HG03469 (cell line): ENCODE results near the gene RAB5IF.
A peak's percentile ranks its signal among the peaks of the same experiment; 100 is the strongest.
"Not testable (repeated sequence)": the region's sequence is repeated elsewhere in the genome, so short reads cannot be mapped to it uniquely, and the experiment has no call there.

ENCODE experiments used
- ATAC-seq: cut with Tn5 transposase; IDR thresholded peaks from one replicate; pipeline ENCODE4 v1.9.1; 2021; ENCODE audit warnings: mild to moderate bottlenecking, moderate library complexity, moderate number of reproducible peaks; ENCODE audit not compliant: unreplicated experiment

Gene RAB5IF, protein sequence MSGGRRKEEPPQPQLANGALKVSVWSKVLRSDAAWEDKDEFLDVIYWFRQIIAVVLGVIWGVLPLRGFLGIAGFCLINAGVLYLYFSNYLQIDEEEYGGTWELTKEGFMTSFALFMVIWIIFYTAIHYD

DNA sequence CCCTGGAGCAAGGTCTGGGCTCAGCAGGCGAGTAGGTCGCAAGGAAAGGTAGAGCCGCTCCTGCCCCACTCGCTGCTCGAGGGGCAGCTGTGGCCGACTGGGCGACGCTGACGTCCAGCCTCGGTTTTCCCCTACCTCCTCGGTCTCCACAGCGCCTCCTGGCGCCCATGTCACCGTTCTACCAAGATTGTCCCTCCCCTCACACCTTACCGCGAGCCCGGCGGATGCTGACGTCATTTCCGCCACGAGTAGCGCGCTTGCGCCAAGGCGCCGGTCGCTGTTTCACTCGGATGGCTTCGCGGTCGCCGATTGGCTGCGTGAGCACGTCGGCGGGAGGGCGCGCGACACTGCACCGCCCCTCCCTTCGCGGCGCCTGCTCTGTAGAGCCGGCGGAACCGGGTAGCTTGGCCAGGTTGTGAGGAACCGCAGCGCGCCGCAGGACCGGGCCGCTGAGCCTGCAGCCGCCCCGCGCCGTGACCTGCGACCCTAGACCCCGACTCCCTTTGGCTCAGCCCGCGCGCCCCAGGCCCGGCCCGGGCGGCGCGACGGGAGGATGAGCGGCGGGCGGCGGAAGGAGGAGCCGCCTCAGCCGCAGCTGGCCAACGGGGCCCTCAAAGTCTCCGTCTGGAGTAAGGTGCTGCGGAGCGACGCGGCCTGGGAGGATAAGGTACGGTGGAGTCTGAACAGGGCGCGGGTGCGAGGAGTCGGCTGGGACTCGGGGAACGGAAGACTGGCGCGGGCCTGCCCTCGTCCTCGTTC, at the start of gene RAB5IF:
Gene RAB5IF (plus strand): TSS at position 381 of the 759 bp plus-strand sequence. CDS start 173 bp downstream, at position 554.
- ATAC-seq, result peak; percentile 66

DNA sequence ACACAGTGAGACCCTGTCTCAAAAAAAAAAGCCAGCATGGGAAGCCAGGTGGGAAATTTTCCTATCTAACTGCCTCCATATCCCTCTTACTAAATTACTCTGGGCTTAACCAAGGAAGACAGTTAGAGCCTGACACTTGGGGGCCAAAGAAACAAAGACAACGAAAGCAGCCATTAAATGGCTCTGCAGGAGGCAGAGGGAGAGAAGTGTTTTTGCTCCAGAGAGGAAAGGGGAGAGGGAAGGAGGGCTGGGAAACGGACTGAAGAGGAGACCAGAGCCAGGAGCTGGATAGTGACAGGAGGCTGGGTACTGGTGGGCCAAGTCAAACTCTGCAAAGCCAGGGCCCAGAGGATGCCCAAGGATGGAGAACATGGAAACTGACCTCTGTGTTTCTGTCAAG, 42.9 kb upstream of the RAB5IF start:
- no peak for ATAC-seq

DNA sequence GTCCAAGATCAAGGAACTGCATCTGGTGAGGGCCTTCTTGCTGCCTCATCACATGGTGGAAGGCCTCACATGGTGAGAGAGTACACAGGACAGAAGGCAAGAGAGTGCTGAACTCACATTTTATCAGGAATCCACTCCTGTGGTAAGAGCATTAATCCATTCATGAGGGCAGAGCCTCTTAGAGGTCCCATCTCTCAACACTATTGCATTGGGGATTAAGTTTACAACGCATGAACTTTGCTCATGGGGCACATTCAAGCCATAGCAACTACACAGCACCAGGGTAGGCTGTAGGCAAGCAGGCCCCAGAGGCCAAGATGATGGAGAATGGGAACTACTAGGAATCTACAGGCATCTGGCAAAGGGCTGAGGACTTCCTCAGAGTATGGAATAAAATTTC, 42.2 kb upstream of the RAB5IF start:
- no peak for ATAC-seq

DNA sequence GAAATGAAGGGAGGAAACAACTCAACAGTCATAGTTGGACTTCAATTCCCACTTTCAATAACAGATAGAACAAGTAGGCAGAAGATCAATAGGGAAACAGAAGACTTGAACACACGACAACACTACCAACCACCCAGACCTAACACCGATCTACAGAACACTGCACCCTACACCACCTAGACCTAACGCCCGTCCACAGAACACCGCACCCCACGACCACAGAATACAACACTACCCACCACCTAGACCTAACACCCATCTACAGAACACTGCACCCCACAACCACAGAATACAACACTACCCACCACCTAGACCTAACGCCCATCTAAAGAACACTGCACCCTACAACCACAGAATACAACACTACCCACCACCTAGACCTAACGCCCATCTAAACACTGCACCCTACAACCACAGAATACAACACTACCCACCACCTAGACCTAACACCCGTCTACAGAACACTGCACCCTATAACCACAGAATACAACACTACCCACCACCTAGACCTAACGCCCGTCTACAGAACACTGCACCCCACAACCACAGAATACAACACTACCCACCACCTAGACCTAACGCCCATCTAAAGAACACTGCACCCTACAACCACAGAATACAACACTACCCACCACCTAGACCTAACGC, 41.4 kb upstream of the RAB5IF start:
- ATAC-seq, result not testable (repeated sequence)

DNA sequence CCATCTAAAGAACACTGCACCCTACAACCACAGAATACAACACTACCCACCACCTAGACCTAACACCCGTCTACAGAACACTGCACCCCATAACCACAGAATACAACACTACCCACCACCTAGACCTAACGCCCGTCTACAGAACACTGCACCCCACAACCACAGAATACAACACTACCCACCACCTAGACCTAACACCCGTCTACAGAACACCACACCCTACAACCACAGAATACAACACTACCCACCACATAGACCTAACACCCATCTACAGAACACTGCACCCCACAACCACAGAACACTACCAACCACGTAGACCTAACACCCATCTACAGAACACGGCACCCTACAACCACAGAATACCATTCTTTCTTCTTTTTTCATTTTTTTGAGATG, 40.9 kb upstream of the RAB5IF start:
- not testable (repeated sequence) for ATAC-seq

DNA sequence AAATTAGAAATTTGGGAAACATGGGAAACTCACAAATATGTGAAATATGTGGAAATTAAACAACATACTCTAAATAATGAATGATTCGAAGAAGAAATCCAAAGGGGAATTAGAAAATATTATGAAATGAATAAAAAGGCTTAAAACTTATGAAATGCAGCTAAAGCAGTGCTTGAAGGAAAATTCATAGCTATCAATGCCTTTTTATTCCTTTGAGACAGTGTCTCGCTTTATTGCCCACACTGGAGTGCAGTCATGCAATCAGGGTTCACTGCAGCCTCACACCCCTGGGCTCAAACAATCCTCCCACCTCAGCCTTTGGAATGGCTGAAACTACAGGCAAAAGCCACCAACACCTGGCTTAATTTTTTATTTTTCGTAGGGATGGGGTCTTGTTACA, 40.1 kb upstream of the RAB5IF start:
- no peak for ATAC-seq

DNA sequence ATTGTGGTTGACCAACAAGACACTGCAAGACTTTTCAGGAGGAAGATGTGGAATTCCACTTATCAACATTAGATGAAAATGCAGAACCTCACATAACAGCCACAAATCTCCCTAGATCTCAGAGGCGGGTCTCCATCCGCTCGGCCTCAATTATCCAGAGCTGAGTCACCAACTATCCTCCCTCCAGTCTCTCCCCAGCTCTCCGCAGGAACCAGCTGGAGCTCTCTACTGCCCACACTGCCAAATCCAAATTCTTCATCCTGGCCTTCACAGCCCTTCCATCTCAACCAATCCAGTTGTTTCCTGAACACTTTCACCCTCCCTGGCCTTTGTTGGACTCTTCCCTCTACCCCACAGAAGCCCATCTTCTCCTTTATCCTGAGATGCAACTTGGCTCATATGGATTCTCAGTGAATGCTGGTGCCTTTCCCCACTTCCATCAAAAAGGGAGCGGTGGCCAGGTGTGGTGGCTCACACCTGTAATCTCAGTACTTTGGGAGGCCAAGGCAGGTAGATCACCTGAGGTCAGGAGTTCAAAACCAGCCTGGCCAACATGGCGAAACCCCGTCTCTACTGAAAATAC, 35.6 kb upstream of the RAB5IF start:
- no peak for ATAC-seq

DNA sequence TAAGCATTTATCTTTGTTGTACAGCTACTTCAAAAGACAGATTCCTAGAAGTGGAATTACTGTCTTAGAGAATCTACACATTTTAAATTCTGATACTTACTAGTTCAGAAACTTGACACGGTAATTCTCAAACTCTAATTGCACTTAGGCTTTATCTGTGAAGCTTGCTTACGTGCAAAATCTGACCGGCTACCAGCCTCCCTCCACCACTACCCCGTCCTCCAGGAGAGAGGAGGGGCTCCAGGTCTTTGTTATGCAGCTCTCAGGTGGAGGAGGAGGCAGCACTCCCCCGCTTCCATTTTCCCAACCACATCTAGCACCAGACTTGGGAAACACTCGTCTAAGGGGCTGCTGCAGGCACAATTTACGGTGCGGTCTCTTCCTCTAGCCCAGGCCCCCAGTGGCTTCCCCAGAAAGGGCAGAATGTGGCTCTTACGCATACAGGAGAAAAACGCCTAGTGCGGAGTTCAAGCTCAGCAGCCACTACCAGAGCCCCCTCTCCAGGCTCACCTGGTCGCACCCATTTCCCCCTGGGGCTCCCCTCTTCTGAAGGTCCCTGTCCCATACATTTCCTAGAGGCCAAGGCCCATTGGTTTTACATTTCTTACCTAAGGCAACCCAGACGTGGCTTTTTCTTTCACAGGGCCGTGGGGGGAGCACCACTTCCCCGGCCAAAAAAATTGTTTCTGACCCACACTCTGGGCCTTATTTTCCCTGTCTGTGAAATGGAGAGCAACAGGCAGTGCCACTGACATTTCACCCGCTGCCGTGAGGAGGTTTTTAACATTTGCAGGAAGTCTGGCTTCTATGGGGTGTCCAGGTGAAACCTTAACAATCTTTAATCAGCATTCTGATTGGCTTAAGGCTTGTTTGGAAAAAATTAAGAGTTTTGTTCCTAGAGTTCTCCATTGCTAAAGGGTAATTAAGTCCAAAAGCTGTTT, 33.7 kb upstream of the RAB5IF start:
- no peak for ATAC-seq

DNA sequence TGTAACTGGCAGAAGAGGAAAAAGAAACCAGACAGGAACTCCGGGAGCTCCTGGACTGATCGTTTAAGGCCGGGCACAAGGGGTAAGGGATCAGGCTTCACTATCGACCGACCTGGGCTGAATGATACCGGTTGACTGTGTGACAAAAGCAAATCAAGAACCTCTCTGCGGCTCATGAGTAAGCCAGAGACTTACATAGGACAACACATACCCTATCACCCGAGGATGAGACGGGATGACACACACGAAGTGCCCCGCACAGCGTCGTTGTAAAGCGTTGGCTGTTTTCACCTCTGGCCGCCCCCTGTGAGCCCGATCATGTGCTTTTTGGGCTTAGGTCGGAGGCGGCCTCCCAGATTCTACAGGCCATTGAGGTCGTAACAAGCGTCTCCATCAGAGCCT, 32.9 kb upstream of the RAB5IF start:
- ATAC-seq, result no peak

DNA sequence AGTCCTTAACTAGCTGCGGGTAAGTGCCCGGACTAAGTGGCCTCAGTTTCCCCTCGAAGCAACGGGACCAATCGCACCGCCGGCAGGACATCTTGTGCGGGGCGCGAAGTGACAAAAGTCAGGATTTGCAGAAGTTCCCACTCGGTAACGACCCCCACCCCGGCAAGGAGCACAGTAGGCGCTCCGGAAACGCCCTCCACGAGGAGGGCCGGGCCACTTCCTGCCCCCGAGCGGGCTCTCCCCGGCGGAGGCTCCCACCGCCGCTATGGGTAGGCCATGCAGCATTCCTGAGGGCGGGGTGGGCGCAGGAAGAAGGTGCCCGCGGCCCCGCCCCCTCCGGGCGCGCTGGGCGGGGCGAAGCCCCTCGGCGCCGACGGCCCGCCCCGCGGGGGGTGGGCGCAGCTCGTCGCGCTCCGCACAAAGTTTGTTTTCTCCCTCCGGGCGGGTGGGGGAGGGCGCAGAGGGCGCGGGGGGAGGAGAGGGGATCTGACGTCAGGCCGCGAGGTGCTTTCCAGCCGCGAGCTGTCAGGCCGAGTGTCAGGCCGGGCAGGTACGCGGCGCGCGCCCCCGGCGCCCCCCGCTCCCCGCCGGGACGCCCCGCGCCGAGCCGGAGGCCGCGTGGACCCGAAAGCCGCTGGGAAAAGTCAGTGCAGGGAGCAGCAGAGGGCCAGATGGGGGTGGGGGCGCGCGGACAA, 32.3 kb upstream of the RAB5IF start, which contains the start of gene TGIF2:
Gene TGIF2 (plus strand): TSS at position 495 of the 695 bp plus-strand sequence. CDS start 5,178 bp downstream, outside the sequence.
- ATAC-seq, result no peak

DNA sequence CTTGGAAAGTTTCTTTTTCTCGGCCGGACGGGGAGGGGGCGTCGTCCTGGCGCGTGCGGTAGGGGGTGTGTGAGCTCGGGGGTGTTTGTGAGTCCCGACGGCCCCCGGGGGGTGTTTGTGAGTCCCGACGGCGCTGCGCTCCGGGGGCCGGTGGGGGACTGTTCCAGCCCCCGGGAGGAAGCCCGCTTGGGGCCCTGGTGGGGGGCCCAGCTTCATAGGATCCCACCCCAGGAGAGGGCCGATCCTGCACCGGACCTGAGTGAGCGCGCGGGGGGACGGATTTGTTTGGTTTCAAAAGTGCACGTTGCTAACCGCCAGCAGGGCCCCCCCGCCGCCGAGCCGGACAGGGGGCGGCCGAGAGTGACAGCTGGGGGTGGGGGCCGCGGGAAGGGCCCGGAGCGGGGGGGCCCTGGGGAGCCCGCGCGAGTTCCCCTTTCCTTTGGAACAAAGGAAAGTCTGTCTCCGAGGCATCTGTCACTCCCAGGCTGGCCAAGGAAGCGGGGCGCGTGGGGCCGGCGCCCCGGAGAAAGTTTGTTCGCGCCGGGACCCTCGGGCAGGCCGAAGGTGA, 31.7 kb upstream of the RAB5IF start:
- ATAC-seq, result no peak

DNA sequence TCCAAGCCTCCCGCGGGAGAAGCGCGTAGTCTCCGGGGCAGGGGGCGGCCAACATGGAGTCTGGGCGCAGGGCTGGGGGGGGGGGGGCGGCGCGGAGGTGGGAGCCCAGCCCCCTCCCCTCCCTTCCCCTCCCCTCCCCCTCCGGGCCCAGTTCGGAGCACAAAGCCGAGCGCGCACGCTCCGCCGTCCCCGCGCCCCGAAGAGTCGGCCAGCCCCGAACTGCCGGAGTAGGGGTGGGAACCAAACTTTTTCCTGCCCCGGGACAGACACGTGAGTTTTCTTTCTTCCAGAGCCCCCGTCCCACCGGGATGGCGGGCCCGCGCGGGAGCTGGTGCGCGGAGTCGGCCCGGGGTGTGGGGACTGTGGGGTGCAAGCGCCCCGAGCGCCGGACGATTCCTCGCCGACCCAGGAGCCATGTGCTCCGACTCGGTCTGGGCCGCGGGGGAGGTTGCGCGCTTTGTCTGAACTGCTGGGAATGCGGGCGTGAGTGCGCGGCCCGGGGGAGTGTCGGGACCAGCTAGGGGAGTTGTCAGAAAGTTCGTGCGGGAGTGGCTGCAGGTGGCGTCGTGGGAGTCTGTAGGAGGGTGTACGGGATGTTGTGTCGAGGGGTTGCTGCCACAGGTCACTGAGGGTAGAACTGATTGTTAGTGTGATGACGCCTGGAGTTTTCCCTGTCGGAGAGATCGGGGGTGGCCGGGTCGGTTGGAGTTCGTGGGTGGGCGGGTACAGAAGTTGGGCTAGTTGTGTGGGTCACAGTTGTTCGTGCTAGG, 31.0 kb upstream of the RAB5IF start:
- no peak for ATAC-seq

DNA sequence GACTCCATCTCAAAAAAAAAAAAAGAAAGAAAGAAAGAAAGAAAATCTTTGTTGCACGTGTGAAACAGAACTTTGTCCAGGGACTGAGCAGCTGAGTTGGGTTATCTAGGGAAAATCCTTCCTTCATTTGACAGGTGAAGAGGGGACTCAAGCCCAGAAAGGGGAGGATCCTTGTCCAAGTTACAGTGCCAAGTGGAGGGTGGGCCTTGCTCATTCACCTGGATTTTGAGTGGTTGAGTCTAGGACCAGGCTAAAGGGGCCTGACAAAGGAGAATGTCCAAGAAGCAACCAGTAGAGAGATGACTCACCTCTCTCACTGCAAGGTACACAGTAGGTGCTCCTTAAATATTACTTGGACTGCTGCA, 29.5 kb upstream of the RAB5IF start:
- no peak for ATAC-seq

DNA sequence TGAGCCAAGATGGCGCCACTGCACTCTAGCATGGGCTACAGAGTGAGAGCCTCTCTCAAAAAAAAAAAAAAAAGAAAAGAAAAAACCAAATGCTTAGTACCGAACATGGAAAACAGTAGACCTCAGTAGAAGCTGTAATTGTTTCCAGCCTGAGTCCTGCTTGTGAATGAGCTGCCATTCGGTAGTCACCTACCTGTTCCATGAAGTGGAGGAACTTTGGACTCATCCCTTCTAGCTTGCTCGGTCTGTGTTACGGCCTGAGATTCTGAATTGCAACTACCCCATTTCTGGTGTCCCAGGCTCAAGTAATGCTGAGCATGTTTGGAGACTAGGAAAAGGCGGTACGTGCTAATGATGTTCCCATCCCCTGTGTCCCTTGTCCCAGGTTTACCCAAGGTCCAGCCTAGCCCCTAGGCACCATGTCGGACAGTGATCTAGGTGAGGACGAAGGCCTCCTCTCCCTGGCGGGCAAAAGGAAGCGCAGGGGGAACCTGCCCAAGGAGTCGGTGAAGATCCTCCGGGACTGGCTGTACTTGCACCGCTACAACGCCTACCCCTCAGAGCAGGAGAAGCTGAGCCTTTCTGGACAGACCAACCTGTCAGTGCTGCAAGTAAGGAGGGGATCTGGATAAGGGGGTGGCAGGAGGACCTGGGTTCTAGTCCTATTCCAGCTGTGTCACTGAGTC, 27.1 kb upstream of the RAB5IF start:
- ATAC-seq, result no peak

DNA sequence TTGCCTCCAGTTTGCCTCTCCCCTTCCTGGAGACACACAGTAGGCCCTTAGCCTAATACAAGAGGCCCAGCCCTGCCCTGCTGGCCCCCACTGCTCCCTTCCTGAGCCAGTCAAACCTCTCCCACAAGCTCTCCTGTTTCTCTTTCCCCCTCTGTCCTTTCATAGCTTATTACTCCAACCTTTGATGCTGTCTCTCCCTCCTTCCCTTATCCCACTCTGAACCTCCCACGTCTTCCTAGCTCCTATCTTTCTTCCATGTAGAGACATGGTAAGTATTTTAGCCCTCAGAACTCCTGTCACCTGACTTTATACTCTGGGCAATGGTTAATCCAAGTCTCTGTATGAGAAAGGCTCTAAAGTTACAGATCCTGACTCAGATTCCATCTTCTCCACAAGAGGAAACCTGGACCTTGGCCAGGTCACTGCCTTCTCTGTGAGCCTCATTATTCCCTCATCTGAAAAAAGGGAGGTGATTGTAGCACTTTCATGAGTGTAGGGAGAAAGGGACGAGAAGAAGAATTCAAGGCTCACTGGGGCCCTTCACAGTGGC, 25.5 kb upstream of the RAB5IF start:
- ATAC-seq, result no peak

DNA sequence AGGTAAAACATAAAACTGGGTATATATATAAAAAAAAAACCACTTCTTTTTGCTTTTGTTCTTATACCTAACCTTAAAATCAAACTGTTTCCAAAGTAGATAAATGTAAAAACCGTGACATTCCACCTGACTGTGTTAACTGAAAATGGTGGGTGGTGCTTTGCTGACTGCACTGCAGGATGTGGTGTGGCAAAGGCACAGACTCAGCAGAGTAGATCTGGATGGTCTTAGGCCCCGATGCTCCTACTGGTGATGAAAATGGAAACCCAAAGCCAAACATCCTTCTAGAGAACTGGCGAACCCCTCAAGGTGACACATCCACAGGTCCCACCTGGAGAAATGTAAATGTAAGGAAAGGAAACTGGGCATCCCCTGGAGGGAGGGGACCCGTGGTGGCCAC, 23.3 kb upstream of the RAB5IF start:
- ATAC-seq, result no peak

DNA sequence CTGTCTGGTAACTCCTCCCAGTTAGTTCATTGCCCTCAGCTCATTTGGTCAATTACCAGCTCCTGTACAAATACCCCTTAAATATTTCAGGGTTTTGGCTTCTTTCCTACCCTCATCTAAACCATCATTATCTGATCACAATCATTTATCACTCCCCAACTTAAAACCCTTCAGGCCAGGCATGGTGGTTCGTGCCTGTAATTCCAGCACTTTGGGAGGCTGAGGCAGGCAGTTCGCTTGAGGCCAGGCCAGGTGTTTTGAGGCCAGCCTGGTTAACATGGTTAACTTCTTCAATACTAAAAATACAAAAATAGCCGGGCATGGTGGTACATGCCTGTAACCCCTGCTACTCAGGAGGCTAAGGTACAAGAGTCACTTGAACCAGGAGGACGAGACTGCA, 22.8 kb upstream of the RAB5IF start:
- no peak for ATAC-seq

DNA sequence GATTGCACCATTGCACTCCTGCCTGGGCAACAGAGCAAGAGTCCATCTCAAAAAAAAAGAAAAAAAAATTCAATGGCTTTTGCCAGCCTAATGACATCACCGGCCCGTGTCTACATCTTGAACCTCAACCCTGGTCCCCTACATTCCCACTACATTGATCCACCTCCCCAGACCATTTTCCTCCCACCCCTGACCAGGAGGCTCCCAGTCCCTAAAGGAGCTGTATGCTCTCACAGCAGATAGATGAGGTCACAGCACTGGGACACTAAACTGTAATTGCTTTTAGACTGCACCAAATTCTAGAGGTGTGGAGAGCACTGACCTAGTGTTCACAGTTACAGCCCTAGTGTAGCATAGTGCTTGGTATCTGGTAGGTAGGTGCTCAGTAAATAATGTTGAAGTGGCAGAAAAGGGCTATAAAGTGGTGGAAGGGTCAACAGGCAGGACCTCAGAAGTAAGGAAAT, 21.5 kb upstream of the RAB5IF start:
- no peak for ATAC-seq
